Measurements from ENCODE around the gene CEACAM5. TPM values are rescaled to one million over a fixed set of nuclear protein-coding genes. Genes with fewer than 3 reads are reported as not detected.

CEACAM5 gene
- total RNA-seq, 1 donor = not detected

DNA sequence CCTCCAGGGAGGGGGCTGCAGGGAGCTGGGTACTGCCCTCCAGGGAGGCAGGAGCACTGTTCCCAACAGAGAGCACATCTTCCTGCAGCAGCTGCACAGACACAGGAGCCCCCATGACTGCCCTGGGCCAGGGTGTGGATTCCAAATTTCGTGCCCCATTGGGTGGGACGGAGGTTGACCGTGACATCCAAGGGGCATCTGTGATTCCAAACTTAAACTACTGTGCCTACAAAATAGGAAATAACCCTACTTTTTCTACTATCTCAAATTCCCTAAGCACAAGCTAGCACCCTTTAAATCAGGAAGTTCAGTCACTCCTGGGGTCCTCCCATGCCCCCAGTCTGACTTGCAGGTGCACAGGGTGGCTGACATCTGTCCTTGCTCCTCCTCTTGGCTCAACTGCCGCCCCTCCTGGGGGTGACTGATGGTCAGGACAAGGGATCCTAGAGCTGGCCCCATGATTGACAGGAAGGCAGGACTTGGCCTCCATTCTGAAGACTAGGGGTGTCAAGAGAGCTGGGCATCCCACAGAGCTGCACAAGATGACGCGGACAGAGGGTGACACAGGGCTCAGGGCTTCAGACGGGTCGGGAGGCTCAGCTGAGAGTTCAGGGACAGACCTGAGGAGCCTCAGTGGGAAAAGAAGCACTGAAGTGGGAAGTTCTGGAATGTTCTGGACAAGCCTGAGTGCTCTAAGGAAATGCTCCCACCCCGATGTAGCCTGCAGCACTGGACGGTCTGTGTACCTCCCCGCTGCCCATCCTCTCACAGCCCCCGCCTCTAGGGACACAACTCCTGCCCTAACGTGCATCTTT, 7.8 kb upstream of the CEACAM5 start:
- H3K27me3 ChIP-seq (ENCODE audit: insufficient read depth, low read length) = no peaks in the 10 kb centered on the region
- H3K27ac ChIP-seq (ENCODE audit: low read depth, low read length) = no peak overlapping the region
- TF ChIP-seq CTCF (IDR thresholded peaks at IDR 0.05; ENCODE audit: extremely low read depth, low read depth, low read length) = no peak
- no peaks in the 10 kb centered on the region for H3K36me3 ChIP-seq (ENCODE audit: insufficient read depth, low read length)
- no peaks in the 10 kb centered on the region for H3K79me2 ChIP-seq (ENCODE audit: insufficient read depth, low read length)
- H4K20me1 ChIP-seq (ENCODE audit: insufficient read depth, low read length) = no peaks in the 10 kb centered on the region
- H3K4me2 ChIP-seq (ENCODE audit: insufficient read depth, low read length) = no peak overlapping the region
- DNase-seq (ENCODE audit: insufficient read length, low spot score, missing footprints) = no peak
- H2AFZ ChIP-seq (ENCODE audit: low read length) = no peak overlapping the region
- no peaks in the 10 kb centered on the region for H3K9me3 ChIP-seq (ENCODE audit: low read depth, low read length)
- H3K4me1 ChIP-seq (ENCODE audit: insufficient read depth, low read length) = peaks cover 5% of the 10 kb centered on the region
- no peak overlapping the region for H3K4me3 ChIP-seq (ENCODE audit: insufficient read depth, low read length)

DNA sequence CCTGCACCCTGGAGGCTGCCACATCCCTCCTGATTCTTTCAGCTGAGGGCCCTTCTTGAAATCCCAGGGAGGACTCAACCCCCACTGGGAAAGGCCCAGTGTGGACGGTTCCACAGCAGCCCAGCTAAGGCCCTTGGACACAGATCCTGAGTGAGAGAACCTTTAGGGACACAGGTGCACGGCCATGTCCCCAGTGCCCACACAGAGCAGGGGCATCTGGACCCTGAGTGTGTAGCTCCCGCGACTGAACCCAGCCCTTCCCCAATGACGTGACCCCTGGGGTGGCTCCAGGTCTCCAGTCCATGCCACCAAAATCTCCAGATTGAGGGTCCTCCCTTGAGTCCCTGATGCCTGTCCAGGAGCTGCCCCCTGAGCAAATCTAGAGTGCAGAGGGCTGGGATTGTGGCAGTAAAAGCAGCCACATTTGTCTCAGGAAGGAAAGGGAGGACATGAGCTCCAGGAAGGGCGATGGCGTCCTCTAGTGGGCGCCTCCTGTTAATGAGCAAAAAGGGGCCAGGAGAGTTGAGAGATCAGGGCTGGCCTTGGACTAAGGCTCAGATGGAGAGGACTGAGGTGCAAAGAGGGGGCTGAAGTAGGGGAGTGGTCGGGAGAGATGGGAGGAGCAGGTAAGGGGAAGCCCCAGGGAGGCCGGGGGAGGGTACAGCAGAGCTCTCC, 6.9 kb upstream of the CEACAM5 start:
- no peak for DNase-seq (ENCODE audit: insufficient read length, low spot score, missing footprints)
- Histone ChIP-seq H2AFZ (ENCODE audit: low read length) (no peak overlapping the region), H3K4me1 (ENCODE audit: insufficient read depth, low read length) (peaks cover 5% of the 10 kb centered on the region), H3K27ac (ENCODE audit: low read depth, low read length) (no peak overlapping the region), H3K9me3 (ENCODE audit: low read depth, low read length) (no peaks in the 10 kb centered on the region), H3K4me3 (ENCODE audit: insufficient read depth, low read length) (no peak overlapping the region), H3K27me3 (ENCODE audit: insufficient read depth, low read length) (no peaks in the 10 kb centered on the region), H3K4me2 (ENCODE audit: insufficient read depth, low read length) (no peak overlapping the region), H4K20me1 (ENCODE audit: insufficient read depth, low read length) (no peaks in the 10 kb centered on the region), H3K79me2 (ENCODE audit: insufficient read depth, low read length) (no peaks in the 10 kb centered on the region), H3K36me3 (ENCODE audit: insufficient read depth, low read length) (no peaks in the 10 kb centered on the region)
- TF ChIP-seq CTCF (IDR thresholded peaks at IDR 0.05; ENCODE audit: extremely low read depth, low read depth, low read length) = peak; percentile 14

GRCh38 chr19:41702171-41702651, 6.2 kb upstream of the CEACAM5 start:
- no peak for TF ChIP-seq CTCF (IDR thresholded peaks at IDR 0.05; ENCODE audit: extremely low read depth, low read depth, low read length)
- Histone ChIP-seq H3K4me3 (ENCODE audit: insufficient read depth, low read length) (no peak overlapping the region), H3K79me2 (ENCODE audit: insufficient read depth, low read length) (no peaks in the 10 kb centered on the region), H3K4me1 (ENCODE audit: insufficient read depth, low read length) (peaks cover 5% of the 10 kb centered on the region), H4K20me1 (ENCODE audit: insufficient read depth, low read length) (no peaks in the 10 kb centered on the region), H3K9me3 (ENCODE audit: low read depth, low read length) (no peaks in the 10 kb centered on the region), H2AFZ (ENCODE audit: low read length) (no peak overlapping the region), H3K4me2 (ENCODE audit: insufficient read depth, low read length) (no peak overlapping the region), H3K36me3 (ENCODE audit: insufficient read depth, low read length) (no peaks in the 10 kb centered on the region), H3K27ac (ENCODE audit: low read depth, low read length) (no peak overlapping the region), H3K27me3 (ENCODE audit: insufficient read depth, low read length) (no peaks in the 10 kb centered on the region)
- peak; percentile 76 for DNase-seq (ENCODE audit: insufficient read length, low spot score, missing footprints)

All from osteoblast (primary cell).